ENCODE results near the gene ERN1. TPM values are rescaled to one million over a fixed set of nuclear protein-coding genes. Genes with fewer than 3 reads are reported as not detected.

Gene ERN1
- total RNA-seq, 4 donors from 2014 or later, result 17.2 to 30.0 (median 24.0) TPM

- Histone ChIP-seq H3K27ac (peak overlapping the region in 1 of 4 donors; percentile 48), H3K4me1 (peaks cover 0 to 23% (median 9%) of the 10 kb centered on the region in 4 donors), H3K27me3 (no peaks in the 10 kb centered on the region), H3K36me3 (no peaks in the 10 kb centered on the region), H3K4me3 (no peak overlapping the region), H3K9me3 (no peaks in the 10 kb centered on the region)
- TF ChIP-seq POLR2A (IDR thresholded peaks at IDR 0.05), result no peak
- TF ChIP-seq, protein P1, sequence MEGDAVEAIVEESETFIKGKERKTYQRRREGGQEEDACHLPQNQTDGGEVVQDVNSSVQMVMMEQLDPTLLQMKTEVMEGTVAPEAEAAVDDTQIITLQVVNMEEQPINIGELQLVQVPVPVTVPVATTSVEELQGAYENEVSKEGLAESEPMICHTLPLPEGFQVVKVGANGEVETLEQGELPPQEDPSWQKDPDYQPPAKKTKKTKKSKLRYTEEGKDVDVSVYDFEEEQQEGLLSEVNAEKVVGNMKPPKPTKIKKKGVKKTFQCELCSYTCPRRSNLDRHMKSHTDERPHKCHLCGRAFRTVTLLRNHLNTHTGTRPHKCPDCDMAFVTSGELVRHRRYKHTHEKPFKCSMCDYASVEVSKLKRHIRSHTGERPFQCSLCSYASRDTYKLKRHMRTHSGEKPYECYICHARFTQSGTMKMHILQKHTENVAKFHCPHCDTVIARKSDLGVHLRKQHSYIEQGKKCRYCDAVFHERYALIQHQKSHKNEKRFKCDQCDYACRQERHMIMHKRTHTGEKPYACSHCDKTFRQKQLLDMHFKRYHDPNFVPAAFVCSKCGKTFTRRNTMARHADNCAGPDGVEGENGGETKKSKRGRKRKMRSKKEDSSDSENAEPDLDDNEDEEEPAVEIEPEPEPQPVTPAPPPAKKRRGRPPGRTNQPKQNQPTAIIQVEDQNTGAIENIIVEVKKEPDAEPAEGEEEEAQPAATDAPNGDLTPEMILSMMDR (IDR thresholded peaks at IDR 0.05), result no peak
- DNase-seq, result no peak
Observed at GRCh38 chr17:64117981-64118979, 11.7 kb downstream of the ERN1 start.

DNA sequence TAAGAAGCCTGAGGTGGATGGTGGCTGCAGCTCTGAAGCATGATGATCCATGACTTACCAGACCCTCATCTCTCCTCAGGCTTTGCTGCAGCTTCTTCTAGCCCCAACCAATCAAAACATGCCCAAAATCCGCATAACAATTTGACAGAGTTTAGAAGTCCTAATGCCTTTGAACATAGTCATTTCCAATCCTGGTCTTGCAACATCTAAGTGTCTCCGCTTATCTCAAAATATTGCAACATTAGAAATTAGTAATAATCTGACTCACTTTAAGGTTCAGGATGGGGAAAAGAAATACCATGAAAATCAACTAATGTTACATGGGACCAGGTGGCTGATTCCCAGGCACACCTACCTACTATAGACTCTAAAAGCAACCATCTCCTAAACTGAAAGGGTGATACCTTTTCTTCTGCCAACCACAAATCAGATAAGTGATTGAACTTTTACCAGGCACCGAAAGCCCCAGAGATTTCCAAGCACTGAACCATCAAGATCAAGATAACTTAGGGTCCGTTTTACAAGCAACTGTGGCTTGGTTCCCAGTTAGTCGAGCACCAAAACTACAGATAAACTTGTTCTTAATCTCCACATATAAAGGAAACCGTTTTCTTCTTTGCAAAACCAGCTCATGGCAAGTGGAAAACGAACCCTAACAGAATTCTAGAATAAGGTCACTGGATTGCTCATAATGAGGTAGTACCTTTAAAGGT lies 14.0 kb downstream of the ERN1 start:
- no peak for DNase-seq
- Histone ChIP-seq H3K4me1 (peaks cover 0 to 17% (median 7%) of the 10 kb centered on the region in 4 donors), H3K4me3 (no peak overlapping the region), H3K27ac (no peak overlapping the region), H3K9me3 (no peaks in the 10 kb centered on the region), H3K36me3 (no peaks in the 10 kb centered on the region), H3K27me3 (no peaks in the 10 kb centered on the region)
- no peak for TF ChIP-seq POLR2A (IDR thresholded peaks at IDR 0.05)
- TF ChIP-seq, protein P1 (IDR thresholded peaks at IDR 0.05), result no peak

- TF ChIP-seq, protein P1 (IDR thresholded peaks at IDR 0.05), result no peak
- no peak for TF ChIP-seq POLR2A (IDR thresholded peaks at IDR 0.05)
- Histone ChIP-seq H3K9me3 (no peaks in the 10 kb centered on the region), H3K4me3 (no peak overlapping the region), H3K4me1 (peaks cover 0 to 11% (median under 1%) of the 10 kb centered on the region in 4 donors), H3K27me3 (no peaks in the 10 kb centered on the region), H3K27ac (no peak overlapping the region), H3K36me3 (no peaks in the 10 kb centered on the region)
- DNase-seq, result no peak
Observed at GRCh38 chr17:64115043-64115698, 14.8 kb downstream of the ERN1 start.

- Histone ChIP-seq H3K27ac (no peak overlapping the region), H3K36me3 (no peaks in the 10 kb centered on the region), H3K4me3 (no peak overlapping the region), H3K27me3 (no peaks in the 10 kb centered on the region), H3K9me3 (no peaks in the 10 kb centered on the region), H3K4me1 (peaks cover 0 to 9% (median 0%) of the 10 kb centered on the region in 4 donors)
- no peak for DNase-seq
- TF ChIP-seq POLR2A (IDR thresholded peaks at IDR 0.05), result no peak
- TF ChIP-seq, protein P1 (IDR thresholded peaks at IDR 0.05), result no peak
Observed at GRCh38 chr17:64113006-64113405, 16.9 kb downstream of the ERN1 start.

DNA sequence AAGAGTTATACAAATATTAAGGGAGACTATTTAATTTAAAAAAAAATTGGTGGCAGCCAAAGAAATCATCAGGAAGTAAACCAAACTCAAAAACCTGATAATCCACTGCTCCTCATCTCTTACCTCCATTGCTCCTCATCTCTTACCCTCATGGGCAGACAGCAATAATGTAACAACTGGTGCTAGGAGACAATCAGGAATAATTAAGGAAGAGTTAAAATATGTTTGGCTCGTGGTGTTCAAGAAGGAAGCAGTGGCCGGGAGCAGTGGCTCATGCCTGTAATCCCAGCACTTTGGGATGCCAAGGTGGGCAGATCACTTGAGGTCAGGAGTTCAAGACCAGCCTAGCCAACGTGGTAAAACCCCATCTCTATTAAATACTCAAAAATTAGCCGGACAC lies 18.1 kb downstream of the ERN1 start:
- Histone ChIP-seq H3K9me3 (no peaks in the 10 kb centered on the region), H3K4me1 (peaks cover 0 to 7% (median 1%) of the 10 kb centered on the region in 4 donors), H3K36me3 (no peaks in the 10 kb centered on the region), H3K4me3 (no peak overlapping the region), H3K27ac (no peak overlapping the region), H3K27me3 (no peaks in the 10 kb centered on the region)
- TF ChIP-seq, protein P1 (IDR thresholded peaks at IDR 0.05), result no peak
- no peak for TF ChIP-seq POLR2A (IDR thresholded peaks at IDR 0.05)
- DNase-seq, result no peak

Data from Peyer's patch (tissue), 4 donors.